Activated CD8-positive, alpha-beta T cell treated with anti-CD3 and anti-CD28 coated beads, Interleukin-2, amount 10 ng/mL, durations not matched to agents 7 days and 5 days (primary cell): Measurements from ENCODE around the gene WARS2. TPM values are rescaled to one million over a fixed set of nuclear protein-coding genes. Genes with fewer than 3 reads are reported as not detected.

Experiments used
- ATAC-seq: fragments of 150-1000 bp; cut with Tn5 transposase; one replicate; pipeline ENCODE4 v1.10.0; 2021; ENCODE audit warnings: moderate library complexity
- CTCF ChIA-PET: fragments of 350-600 bp; sonication (Branson Sonifier 250); formaldehyde crosslinking; loops from one replicate; lab custom pipeline; 2021; ENCODE audit warnings: antibody characterized with exemption; lab: Charles Lee
- POLR2A ChIA-PET: fragments of 350-600 bp; sonication (Branson Sonifier 250); formaldehyde crosslinking; loops from one replicate; lab custom pipeline; 2021; ENCODE audit warnings: antibody characterized with exemption; lab: Charles Lee
- DNase-seq: peaks from one replicate; pipeline ENCODE4 v3.0.0-alpha.2; 2020
- H3K27ac Mint-ChIP-seq: one replicate; pipeline ENCODE4 v1.8.0; 2021; ENCODE audit warnings: mild to moderate bottlenecking, mixed read lengths
- H3K27me3 Mint-ChIP-seq: one replicate; pipeline ENCODE4 v1.8.0; 2021; ENCODE audit warnings: low read depth, mixed read lengths
- H3K36me3 Mint-ChIP-seq: one replicate; pipeline ENCODE4 v1.8.0; 2021; ENCODE audit warnings: low read depth, mixed read lengths
- H3K4me1 Mint-ChIP-seq: one replicate; pipeline ENCODE4 v1.8.0; 2021; ENCODE audit warnings: low read depth, mixed read lengths
- H3K4me3 Mint-ChIP-seq: one replicate; pipeline ENCODE4 v1.8.0; 2021; ENCODE audit warnings: mild to moderate bottlenecking, mixed read lengths
- H3K9me3 Mint-ChIP-seq: one replicate; pipeline ENCODE4 v1.8.0; 2022; ENCODE audit warnings: mixed read lengths; ENCODE audit not compliant: insufficient read depth
- total RNA-seq, 2 experiments: library from RNA; stranded (reverse); gene quantifications; one replicate each; pipeline ENCODE4 v1.2.3, GENCODE V29; 2021

The WARS2 gene
- total RNA-seq, 2 experiments from 2014 or later = 13.5 to 17.7 TPM

DNA sequence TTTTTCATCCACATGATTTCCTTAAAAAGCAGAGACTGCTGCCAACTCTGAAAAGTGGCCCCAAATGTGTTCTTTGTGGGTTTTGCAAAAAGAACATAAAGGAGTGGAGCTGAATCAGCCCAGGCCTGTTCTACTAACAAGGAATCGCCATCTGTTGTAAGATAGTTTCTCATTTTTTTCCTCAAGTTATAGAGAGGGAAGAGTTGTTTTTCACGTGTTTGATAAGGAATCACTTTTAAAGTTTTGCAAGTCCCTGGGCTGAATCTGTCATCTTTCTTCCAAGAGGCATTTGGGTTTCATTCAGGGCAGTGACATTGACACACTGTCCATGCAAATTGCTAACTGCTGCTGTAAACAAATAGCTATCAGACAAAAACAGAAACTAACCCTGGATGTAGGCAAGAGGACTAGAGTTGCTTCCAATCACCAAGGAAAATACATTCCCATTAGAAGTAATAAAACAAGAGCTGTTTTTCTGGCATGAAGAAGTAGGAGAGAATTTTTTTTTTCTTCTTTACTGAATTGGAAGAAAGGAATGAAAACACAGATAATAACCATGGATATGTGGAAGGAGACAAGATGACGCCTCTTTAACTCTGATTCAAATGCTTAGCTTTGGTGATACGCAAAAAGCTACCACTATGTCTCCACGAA lies 93.5 kb downstream of the WARS2 start:
- ATAC-seq = no peak
- no peak overlapping the region for H3K4me3 Mint-ChIP-seq
- DNase-seq = no peak
- CTCF ChIA-PET = no interaction called here
- no peaks in the 10 kb centered on the region for H3K27me3 Mint-ChIP-seq
- POLR2A ChIA-PET = no interaction called here
- no peaks in the 10 kb centered on the region for H3K36me3 Mint-ChIP-seq
- H3K4me1 Mint-ChIP-seq = no peaks in the 10 kb centered on the region
- H3K27ac Mint-ChIP-seq = no peak overlapping the region
- no peaks in the 10 kb centered on the region for H3K9me3 Mint-ChIP-seq

DNA sequence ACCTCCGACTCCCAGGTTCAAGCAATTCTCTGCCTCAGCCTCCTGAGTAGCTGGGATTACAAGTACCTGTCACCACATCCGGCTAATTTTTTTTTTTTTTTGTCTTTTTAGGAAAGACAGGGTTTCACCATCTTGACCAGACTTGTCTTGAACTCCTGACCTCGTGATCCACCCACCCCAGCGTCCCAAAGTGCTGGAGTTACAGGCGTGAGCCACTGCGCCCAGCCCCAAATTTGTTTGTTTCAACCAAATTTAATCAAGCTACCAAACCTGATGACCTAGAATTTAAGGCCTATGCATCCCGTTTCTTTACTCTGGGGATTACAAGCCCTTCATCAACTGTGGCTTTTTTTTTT lies 94.0 kb downstream of the WARS2 start:
- H3K27me3 Mint-ChIP-seq = no peaks in the 10 kb centered on the region
- H3K9me3 Mint-ChIP-seq = no peaks in the 10 kb centered on the region
- CTCF ChIA-PET = no interaction called here
- DNase-seq = no peak
- no peak overlapping the region for H3K27ac Mint-ChIP-seq
- ATAC-seq = no peak
- H3K36me3 Mint-ChIP-seq = no peaks in the 10 kb centered on the region
- H3K4me3 Mint-ChIP-seq = no peak overlapping the region
- POLR2A ChIA-PET = no interaction called here
- H3K4me1 Mint-ChIP-seq = no peaks in the 10 kb centered on the region

DNA sequence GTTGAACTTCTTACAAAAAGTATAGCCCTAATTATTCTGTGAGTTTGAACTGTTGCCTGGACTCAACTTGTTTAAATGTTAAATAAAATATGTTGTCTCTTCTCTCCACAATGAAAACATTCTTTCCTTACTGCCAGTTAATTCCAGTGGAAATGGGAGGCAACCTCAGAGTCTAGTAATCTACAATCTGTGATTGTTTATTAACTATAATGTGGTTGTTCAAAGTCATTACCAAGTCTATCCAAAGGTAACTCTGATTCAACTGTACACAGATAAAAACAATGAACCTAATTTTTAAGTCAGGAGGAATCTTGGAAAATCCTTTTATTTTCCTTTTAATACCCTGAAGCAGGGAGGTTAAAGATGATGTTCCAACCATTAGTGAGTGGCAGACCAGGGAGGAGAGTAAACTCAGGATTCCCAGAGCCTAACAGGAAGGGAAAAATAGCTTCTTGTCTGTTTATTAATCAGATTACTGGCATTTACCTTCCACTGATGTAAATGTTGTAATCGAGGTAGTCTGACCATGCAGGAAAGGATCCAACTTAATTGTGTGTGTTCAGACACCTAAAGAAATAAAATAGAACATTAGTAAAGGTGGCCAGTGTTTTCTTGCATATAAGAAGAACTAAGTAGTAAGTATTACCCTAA lies 95.2 kb downstream of the WARS2 start:
- ATAC-seq (no peak), DNase-seq (no peak)
- H3K27ac Mint-ChIP-seq = no peak overlapping the region
- ChIA-PET CTCF (no interaction called here), POLR2A (no interaction called here)
- no peaks in the 10 kb centered on the region for H3K27me3 Mint-ChIP-seq
- no peaks in the 10 kb centered on the region for H3K36me3 Mint-ChIP-seq
- H3K9me3 Mint-ChIP-seq = no peaks in the 10 kb centered on the region
- no peaks in the 10 kb centered on the region for H3K4me1 Mint-ChIP-seq
- no peak overlapping the region for H3K4me3 Mint-ChIP-seq

DNA sequence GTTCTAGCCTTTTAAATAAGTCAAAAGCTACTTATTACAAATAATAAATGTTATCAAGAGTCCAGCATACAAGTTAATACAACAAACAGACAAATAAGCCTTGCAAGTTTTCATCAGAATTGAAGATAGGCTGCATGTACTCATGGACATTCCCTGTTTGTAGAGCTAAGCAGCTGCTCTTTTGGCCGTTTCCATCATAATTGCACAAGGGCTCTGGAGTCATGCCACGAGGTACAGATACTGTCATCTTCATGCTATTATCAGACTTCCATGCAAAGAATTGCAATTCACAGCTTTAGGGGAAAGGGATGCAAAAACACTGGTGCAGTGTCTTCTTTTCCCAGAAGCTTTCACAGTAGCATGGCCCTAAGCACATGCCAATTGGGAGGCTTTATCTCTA lies 99.5 kb downstream of the WARS2 start:
- Mint-ChIP-seq H3K4me1 (no peaks in the 10 kb centered on the region), H3K9me3 (no peaks in the 10 kb centered on the region), H3K27ac (no peak overlapping the region), H3K4me3 (no peak overlapping the region), H3K27me3 (no peaks in the 10 kb centered on the region), H3K36me3 (no peaks in the 10 kb centered on the region)
- POLR2A ChIA-PET = no interaction called here
- CTCF ChIA-PET = no interaction called here
- DNase-seq (no peak), ATAC-seq (no peak)

DNA sequence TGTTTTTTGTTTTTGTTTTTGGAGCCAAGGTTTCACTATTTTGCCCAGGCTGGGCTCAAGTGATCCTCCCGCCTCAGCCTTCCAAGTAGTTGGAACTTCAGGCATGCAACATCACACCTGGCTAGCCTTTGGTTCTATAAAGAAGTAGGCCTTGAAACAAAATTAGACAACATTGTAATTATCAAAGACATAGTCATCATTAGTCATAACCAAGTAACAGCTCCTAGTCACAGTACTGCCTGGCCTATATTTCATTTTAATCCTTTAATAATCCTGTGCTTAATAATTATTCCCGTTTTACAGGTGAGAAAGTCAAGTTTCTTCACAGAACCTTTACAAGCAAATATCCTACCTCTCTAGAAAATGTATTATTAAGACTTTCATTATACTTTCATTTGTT lies 100.0 kb downstream of the WARS2 start:
- ChIA-PET POLR2A (no interaction called here), CTCF (no interaction called here)
- no peak overlapping the region for H3K4me3 Mint-ChIP-seq
- no peaks in the 10 kb centered on the region for H3K27me3 Mint-ChIP-seq
- no peaks in the 10 kb centered on the region for H3K36me3 Mint-ChIP-seq
- DNase-seq (no peak), ATAC-seq (no peak)
- no peaks in the 10 kb centered on the region for H3K4me1 Mint-ChIP-seq
- H3K27ac Mint-ChIP-seq = no peak overlapping the region
- no peaks in the 10 kb centered on the region for H3K9me3 Mint-ChIP-seq

DNA sequence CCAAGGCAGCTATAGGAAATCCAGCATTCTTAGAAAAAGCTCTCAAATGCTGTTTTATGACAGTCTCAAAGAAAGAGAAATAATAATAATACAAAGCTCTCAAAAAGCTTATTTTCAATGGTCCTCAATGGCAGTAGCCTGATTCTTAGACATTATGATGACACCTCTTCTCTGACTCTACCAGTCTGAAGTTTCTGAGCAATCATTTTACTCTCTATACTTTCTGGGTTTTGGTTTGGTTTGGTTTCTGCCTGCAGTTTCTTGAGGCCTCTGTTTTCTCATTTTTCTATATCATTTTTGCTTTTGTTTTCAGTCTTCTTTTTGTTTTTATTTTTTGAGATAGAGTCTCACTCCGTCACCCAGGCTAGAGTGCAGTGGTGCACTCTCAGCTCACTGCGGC lies 102.1 kb downstream of the WARS2 start:
- ATAC-seq (no peak), DNase-seq (no peak)
- ChIA-PET POLR2A (no interaction called here), CTCF (no interaction called here)
- Mint-ChIP-seq H3K4me3 (no peak overlapping the region), H3K36me3 (peaks cover 2% of the 10 kb centered on the region), H3K27ac (no peak overlapping the region), H3K4me1 (no peaks in the 10 kb centered on the region), H3K27me3 (no peaks in the 10 kb centered on the region), H3K9me3 (no peaks in the 10 kb centered on the region)

DNA sequence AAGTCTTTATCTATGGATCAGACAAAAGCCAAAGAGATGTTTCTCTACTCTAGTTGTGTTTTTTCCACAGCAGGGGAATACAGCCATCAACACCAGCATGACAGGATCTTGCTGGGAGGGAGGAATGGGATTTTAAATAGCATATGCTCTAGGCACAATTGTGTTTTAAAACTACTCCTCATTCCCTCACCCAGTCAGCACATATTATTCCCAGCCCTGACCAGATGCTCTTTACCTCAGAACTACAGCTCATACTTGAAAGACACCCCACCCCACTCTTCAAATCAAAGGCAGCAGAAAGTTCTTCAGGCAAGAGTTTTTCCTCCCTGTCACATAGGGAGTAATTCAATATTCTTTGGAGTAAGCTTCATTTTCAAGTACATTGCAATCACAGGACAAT lies 106.1 kb downstream of the WARS2 start:
- ChIA-PET CTCF (interaction anchor here (0.5 kb wide), 1 partner anchor 23 kb away, joined by 3 read pairs; no protein-coding TSS in a partner anchor), POLR2A (no interaction called here)
- no peak overlapping the region for H3K4me3 Mint-ChIP-seq
- no peak overlapping the region for H3K27ac Mint-ChIP-seq
- DNase-seq (no peak), ATAC-seq (no peak)
- H3K27me3 Mint-ChIP-seq = no peaks in the 10 kb centered on the region
- H3K9me3 Mint-ChIP-seq = no peaks in the 10 kb centered on the region
- no peaks in the 10 kb centered on the region for H3K4me1 Mint-ChIP-seq
- H3K36me3 Mint-ChIP-seq = peaks cover 2% of the 10 kb centered on the region

DNA sequence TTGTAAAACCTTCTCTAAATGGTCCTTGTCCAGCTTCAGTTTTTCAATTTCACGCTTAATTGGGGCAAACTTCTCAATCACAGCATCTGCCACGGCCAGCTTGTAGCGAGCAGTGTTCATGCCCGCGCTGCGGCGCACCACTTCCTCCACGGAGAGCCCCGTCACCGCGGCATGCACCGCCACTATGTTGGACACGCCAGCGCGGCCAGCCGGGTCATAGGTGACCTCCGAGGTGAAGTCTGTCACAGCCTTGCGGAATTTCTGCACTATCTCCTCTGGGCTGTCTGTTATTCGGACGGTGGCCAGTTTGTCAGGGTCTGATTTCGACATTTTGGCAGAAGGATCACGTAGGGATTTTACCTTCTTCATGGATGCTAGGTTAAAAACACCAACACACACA lies 107.5 kb downstream of the WARS2 start:
- ChIA-PET POLR2A (no interaction called here), CTCF (no interaction called here)
- no peak for ATAC-seq
- Mint-ChIP-seq H3K9me3 (no peaks in the 10 kb centered on the region), H3K36me3 (peaks cover 2% of the 10 kb centered on the region), H3K27ac (no peak overlapping the region), H3K27me3 (no peaks in the 10 kb centered on the region), H3K4me3 (no peak overlapping the region), H3K4me1 (no peaks in the 10 kb centered on the region)
- no peak for DNase-seq

DNA sequence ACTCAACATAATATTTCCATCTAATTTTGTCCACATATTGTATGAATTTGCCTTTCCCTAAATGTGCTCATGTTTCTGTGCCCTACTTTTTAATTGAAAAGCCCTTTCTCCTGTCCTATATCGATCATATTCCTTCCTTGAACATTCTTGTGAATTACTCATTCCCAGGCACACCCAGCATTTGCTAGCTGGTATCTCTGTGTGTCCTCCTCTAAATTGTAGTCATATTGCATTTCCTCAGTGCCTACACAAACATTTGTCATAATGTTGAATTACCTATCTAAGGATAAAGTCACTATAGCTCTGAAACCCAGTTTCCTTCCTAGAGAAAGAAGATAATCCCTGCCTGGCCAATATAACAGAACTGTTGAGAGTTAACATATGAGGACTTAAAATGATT lies 112.7 kb downstream of the WARS2 start:
- Mint-ChIP-seq H3K27ac (no peak overlapping the region), H3K4me3 (no peak overlapping the region), H3K9me3 (no peaks in the 10 kb centered on the region), H3K36me3 (no peaks in the 10 kb centered on the region), H3K27me3 (no peaks in the 10 kb centered on the region), H3K4me1 (no peaks in the 10 kb centered on the region)
- ChIA-PET POLR2A (no interaction called here), CTCF (no interaction called here)
- DNase-seq = no peak
- no peak for ATAC-seq

DNA sequence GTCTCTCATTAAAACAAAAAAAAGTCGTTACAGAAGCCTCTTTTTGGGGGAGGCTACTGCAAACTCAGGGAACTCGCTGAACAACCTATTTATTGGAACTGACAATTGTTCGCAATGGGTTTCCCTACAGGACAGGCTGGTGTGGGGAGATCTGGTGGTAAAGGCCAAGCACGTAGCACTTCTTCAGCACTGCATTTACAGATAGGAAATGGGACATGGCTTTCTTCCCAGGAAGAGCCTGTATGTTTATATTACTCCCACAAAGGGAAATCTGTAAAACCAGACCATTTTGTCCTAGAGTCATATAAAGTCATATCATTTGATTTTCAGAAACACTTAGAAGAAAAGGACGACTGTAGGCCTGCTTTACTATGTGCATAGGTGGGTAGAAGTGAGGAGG lies 113.5 kb downstream of the WARS2 start:
- Mint-ChIP-seq H3K4me1 (no peaks in the 10 kb centered on the region), H3K27ac (no peak overlapping the region), H3K27me3 (no peaks in the 10 kb centered on the region), H3K36me3 (no peaks in the 10 kb centered on the region), H3K9me3 (no peaks in the 10 kb centered on the region), H3K4me3 (no peak overlapping the region)
- CTCF ChIA-PET = no interaction called here
- ATAC-seq (no peak), DNase-seq (no peak)
- POLR2A ChIA-PET = no interaction called here

DNA sequence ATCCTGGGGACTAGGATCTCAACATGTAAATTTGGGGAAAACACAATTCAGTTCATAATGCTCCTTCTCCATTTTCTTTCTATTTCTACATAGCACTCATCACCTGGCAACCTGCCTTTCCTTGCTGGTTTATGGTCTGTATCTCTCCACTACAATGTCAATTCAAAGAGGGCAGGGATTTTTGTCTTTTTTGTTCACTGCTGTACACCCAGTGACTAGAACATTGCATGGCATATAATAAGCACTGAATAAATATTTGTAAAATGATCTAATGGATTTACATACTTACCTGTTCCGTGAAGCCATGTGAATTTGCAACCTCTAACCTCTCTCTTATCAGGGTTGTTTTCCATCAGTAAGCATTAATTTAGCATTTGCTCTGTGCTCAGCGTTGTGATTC lies 124.9 kb downstream of the WARS2 start:
- ATAC-seq = no peak
- CTCF ChIA-PET = no interaction called here

DNA sequence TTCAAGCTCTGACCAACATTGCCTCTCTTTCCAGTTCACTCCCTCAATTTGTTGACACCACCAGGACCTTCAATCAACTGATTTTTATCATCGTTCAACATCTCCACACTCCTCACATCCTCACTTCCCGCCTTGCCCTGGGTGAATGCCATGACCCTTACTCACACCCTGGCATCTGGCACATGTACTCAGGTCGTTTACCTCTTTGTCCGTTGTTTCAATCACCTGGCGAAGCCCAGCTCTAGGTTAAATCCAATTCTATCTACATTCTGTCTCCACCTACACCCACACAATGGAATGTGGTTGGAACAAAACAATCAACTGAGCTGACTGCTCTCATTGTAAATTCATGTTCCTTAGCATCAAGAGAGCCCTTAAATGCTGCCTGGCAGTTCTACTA lies 128.1 kb downstream of the WARS2 start:
- POLR2A ChIA-PET = no interaction called here
- H3K27me3 Mint-ChIP-seq = peaks cover 29% of the 10 kb centered on the region
- DNase-seq (no peak), ATAC-seq (no peak)
- H3K36me3 Mint-ChIP-seq = peaks cover 4% of the 10 kb centered on the region
- CTCF ChIA-PET = no interaction called here
- H3K9me3 Mint-ChIP-seq = no peaks in the 10 kb centered on the region
- H3K4me3 Mint-ChIP-seq = no peak overlapping the region
- peaks cover 6% of the 10 kb centered on the region for H3K4me1 Mint-ChIP-seq
- H3K27ac Mint-ChIP-seq = no peak overlapping the region

More for the DNA sequence above, 124.9 kb downstream of the WARS2 start:
- Mint-ChIP-seq H3K4me1 (no peaks in the 10 kb centered on the region), H3K4me3 (no peak overlapping the region), H3K9me3 (no peaks in the 10 kb centered on the region), H3K36me3 (peaks cover 6% of the 10 kb centered on the region), H3K27me3 (no peaks in the 10 kb centered on the region), H3K27ac (no peak overlapping the region)
- POLR2A ChIA-PET = no interaction called here
- DNase-seq = no peak

DNA sequence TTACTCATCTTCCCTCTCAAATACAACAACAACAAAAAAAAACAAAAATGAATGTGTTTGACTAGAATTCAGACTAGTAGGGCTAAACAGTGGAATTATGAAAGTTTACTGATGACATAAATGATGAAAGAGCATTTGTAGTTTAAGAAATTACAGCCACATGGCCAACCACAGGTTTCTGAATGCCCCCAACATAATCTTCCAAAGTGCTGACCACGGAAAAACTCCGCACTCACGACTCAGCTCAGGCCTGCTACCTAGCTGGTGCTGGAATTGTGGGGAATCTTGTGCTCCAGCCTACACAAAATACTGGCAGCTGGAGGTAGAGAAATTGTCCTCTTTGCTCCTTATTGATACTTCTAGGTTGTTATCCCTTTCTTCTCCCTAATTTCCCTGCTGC lies 128.7 kb downstream of the WARS2 start:
- ATAC-seq = no peak
- no peak overlapping the region for H3K4me3 Mint-ChIP-seq
- no peak overlapping the region for H3K27ac Mint-ChIP-seq
- H3K36me3 Mint-ChIP-seq = peaks cover 4% of the 10 kb centered on the region
- H3K9me3 Mint-ChIP-seq = no peaks in the 10 kb centered on the region
- POLR2A ChIA-PET = no interaction called here
- DNase-seq = no peak
- H3K4me1 Mint-ChIP-seq = peaks cover 6% of the 10 kb centered on the region
- CTCF ChIA-PET = interaction anchor here (0.7 kb wide), 1 partner anchor 23 kb away, joined by 3 read pairs; no protein-coding TSS in a partner anchor
- H3K27me3 Mint-ChIP-seq = peaks cover 32% of the 10 kb centered on the region
